Trophoblast cell (in vitro differentiated cells and primary cell): Measurements from ENCODE around the gene SNX25.

Experiments
- DNase-seq, 2 donors: peaks; one replicate each; pipeline ENCODE4 v3.0.0-alpha.2; 2016
- H2AFZ ChIP-seq: 2 replicates; pipeline ENCODE4 v1.6.1; 2013; ENCODE audit warnings: low read length, moderate library complexity, mild to moderate bottlenecking; ENCODE audit not compliant: insufficient read depth, poor library complexity
- H2AK5ac ChIP-seq: 2 replicates; pipeline ENCODE4 v1.6.1; 2013; ENCODE audit warnings: mild to moderate bottlenecking, low read length
- H2BK120ac ChIP-seq: 2 replicates; pipeline ENCODE4 v1.6.1; 2013; ENCODE audit warnings: low read length, mild to moderate bottlenecking, moderate library complexity; ENCODE audit not compliant: insufficient read depth, poor library complexity
- H2BK12ac ChIP-seq: 2 replicates; pipeline ENCODE4 v1.6.1; 2013; ENCODE audit warnings: mild to moderate bottlenecking, low read length, moderate library complexity
- H2BK5ac ChIP-seq: 2 replicates; pipeline ENCODE4 v1.6.1; 2013; ENCODE audit warnings: low read length, low read depth, moderate library complexity, mild to moderate bottlenecking; ENCODE audit not compliant: poor library complexity
- H3K14ac ChIP-seq: 2 replicates; pipeline ENCODE4 v1.6.1; 2013; ENCODE audit warnings: mild to moderate bottlenecking, low read length
- H3K18ac ChIP-seq: 2 replicates; pipeline ENCODE4 v1.6.1; 2013; ENCODE audit warnings: mild to moderate bottlenecking, low read length
- H3K23ac ChIP-seq: 2 replicates; pipeline ENCODE4 v1.6.1; 2013; ENCODE audit warnings: low read length
- H3K27ac ChIP-seq: 2 replicates; pipeline ENCODE4 v1.5.1; 2013; ENCODE audit warnings: low read depth, mild to moderate bottlenecking, inconsistent platforms, low read length, moderate library complexity
- H3K27me3 ChIP-seq: 2 replicates; pipeline ENCODE4 v1.6.1; 2013; ENCODE audit warnings: inconsistent platforms, mild to moderate bottlenecking, low read length, moderate library complexity; ENCODE audit not compliant: insufficient read depth
- H3K36me3 ChIP-seq, 2 experiments: 1 replicate in 1 of 2; 2 replicates in 1 of 2; pipeline ENCODE4 v1.6.1; 2013; ENCODE audit warnings: low read length in 2 of 2, mild to moderate bottlenecking in 2 of 2, moderate library complexity in 1 of 2; ENCODE audit not compliant: insufficient read depth in 2 of 2, control insufficient read depth in 1 of 2
- H3K4ac ChIP-seq: 2 replicates; pipeline ENCODE4 v1.6.1; 2013; ENCODE audit warnings: low read depth, mild to moderate bottlenecking, low read length, moderate library complexity
- H3K4me1 ChIP-seq, 2 experiments: 1 replicate in 1 of 2; 2 replicates in 1 of 2; pipeline ENCODE4 v1.6.1; 2013; ENCODE audit warnings: low read length in 2 of 2, mild to moderate bottlenecking in 2 of 2, moderate library complexity in 1 of 2; ENCODE audit not compliant: insufficient read depth in 2 of 2, control insufficient read depth in 1 of 2
- H3K4me2 ChIP-seq: 2 replicates; pipeline ENCODE4 v1.6.1; 2013; ENCODE audit warnings: inconsistent platforms, mild to moderate bottlenecking, low read length, moderate library complexity
- H3K4me3 ChIP-seq: 2 replicates; pipeline ENCODE4 v1.5.1; 2013; ENCODE audit warnings: mild to moderate bottlenecking, low read depth, low read length, inconsistent platforms
- H3K79me1 ChIP-seq: one replicate; pipeline ENCODE4 v1.6.1; 2013; ENCODE audit warnings: low read length
- H3K79me2 ChIP-seq: 2 replicates; pipeline ENCODE4 v1.6.1; 2013; ENCODE audit warnings: low read length, mild to moderate bottlenecking; ENCODE audit not compliant: control insufficient read depth, insufficient read depth, poor library complexity
- H3K9ac ChIP-seq: 2 replicates; pipeline ENCODE4 v1.6.1; 2013; ENCODE audit warnings: mild to moderate bottlenecking, low read length
- H3K9me3 ChIP-seq: 2 replicates; pipeline ENCODE4 v1.6.1; 2013; ENCODE audit warnings: low read depth, mild to moderate bottlenecking, control low read depth, inconsistent platforms, low read length; ENCODE audit not compliant: insufficient read depth
- H4K12ac ChIP-seq: 2 replicates; pipeline ENCODE4 v1.6.1; 2013; ENCODE audit warnings: low read depth, mild to moderate bottlenecking, low read length, moderate library complexity
- H4K8ac ChIP-seq: 2 replicates; pipeline ENCODE4 v1.6.1; 2013; ENCODE audit warnings: low read depth, mild to moderate bottlenecking, low read length, moderate library complexity
- H4K91ac ChIP-seq: one replicate; pipeline ENCODE4 v1.6.1; 2013; ENCODE audit warnings: low read depth, mild to moderate bottlenecking, low read length, moderate library complexity
- WGBS: extraction: QIAGEN DNeasy Blood & Tissue Kit; methylation state at CpG from one replicate; pipeline ENCODE4 v1.1.7; 2013; ENCODE audit warnings: missing lambda C conversion rate; ENCODE audit not compliant: insufficient read length, insufficient coverage; ENCODE audit errors: extremely low coverage; 5-methylcytosine and 5-hydroxymethylcytosine counted together

SNX25 gene

DNA sequence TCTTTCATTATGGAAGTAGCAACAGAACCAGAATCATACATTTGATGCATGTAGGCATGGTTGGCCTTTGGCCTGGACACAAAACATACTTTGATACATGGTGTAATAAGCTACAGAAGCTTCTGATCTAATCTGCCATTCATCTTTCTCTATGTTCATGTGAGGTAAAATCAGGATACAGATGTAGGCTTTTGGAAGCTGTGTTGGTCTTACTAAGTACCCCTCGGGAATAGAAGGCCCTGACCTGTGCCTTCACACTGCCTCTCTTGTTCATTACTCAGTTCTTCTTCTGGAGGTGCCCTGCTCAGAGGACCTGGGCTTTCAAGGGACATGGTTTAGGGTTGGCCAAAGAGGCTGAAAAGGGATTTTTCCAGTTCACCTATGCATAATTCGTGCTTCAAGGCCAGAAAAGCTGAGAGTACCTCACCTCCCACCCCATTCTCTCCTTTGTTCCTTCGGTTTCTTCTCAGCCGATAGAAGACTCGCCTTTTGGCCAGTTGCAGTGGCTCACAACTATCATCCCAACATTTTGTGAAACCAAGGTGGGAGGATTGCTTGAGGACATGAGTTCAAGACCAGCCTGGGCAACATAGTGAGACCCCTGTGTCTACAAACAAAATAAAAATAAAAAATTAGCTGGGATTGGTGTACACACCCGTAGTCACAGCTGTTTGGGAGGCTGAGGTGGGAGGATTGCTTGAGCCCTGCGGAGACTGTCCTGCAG is 25.9 kb downstream of the SNX25 start:
- Histone ChIP-seq H2BK5ac (peak overlapping the region; percentile 70), H3K14ac (no peak overlapping the region), H3K27me3 (no peaks in the 10 kb centered on the region), H3K9ac (no peak overlapping the region), H2BK12ac (no peak overlapping the region), H3K18ac (peak overlapping the region; percentile 21), H2AK5ac (no peak overlapping the region), H4K12ac (no peak overlapping the region), H3K4me2 (peak overlapping the region; percentile 8), H3K9me3 (no peaks in the 10 kb centered on the region), H3K27ac (peak overlapping the region; percentile 66), H4K8ac (no peak overlapping the region), H4K91ac (peak overlapping the region; percentile 50), H2AFZ (no peak overlapping the region), H2BK120ac (peak overlapping the region; percentile 8), H3K4me1 (peaks cover 7% of the 10 kb centered on the region in 2 experiments), H3K23ac (no peak overlapping the region), H3K4ac (peak overlapping the region; percentile 1), H3K4me3 (no peak overlapping the region), H3K79me1 (peaks cover 2% of the 10 kb centered on the region), H3K79me2 (no peaks in the 10 kb centered on the region), H3K36me3 (no peaks in the 10 kb centered on the region)
- no CpG with 5 or more reads among the region's 7 CpGs for WGBS
- peak in 1 of 2 donors; percentile 31 for DNase-seq

GRCh38 chr4:185235843-185236503 is 26.6 kb downstream of the SNX25 start:
- WGBS: no CpG with 5 or more reads among the region's 7 CpGs

GRCh38 chr4:185237175-185237574 is 27.8 kb downstream of the SNX25 start:
- H2BK5ac ChIP-seq: peak overlapping the region; percentile 49
- H3K27me3 ChIP-seq: no peaks in the 10 kb centered on the region
- H4K8ac ChIP-seq: peak overlapping the region; percentile 60
- no peak overlapping the region for H3K4me2 ChIP-seq
- H3K23ac ChIP-seq: no peak overlapping the region
- no peak overlapping the region for H3K18ac ChIP-seq
- no peak overlapping the region for H3K27ac ChIP-seq
- H3K36me3 ChIP-seq: no peaks in the 10 kb centered on the region
- DNase-seq: peak; percentile 67 to 87
- no peak overlapping the region for H4K91ac ChIP-seq
- no CpG with 5 or more reads among the region's 3 CpGs for WGBS
- no peak overlapping the region for H2BK12ac ChIP-seq
- H4K12ac ChIP-seq: no peak overlapping the region
- H2AFZ ChIP-seq: no peak overlapping the region
- H3K79me1 ChIP-seq: peaks cover 2% of the 10 kb centered on the region
- H3K4me3 ChIP-seq: no peak overlapping the region
- H3K4ac ChIP-seq: no peak overlapping the region
- H3K9ac ChIP-seq: no peak overlapping the region
- peaks cover 5 to 7% of the 10 kb centered on the region in 2 experiments for H3K4me1 ChIP-seq
- no peak overlapping the region for H3K14ac ChIP-seq
- H2AK5ac ChIP-seq: no peak overlapping the region
- H3K79me2 ChIP-seq: no peaks in the 10 kb centered on the region
- H2BK120ac ChIP-seq: no peak overlapping the region
- H3K9me3 ChIP-seq: no peaks in the 10 kb centered on the region

More at GRCh38 chr4:185235843-185236503, 26.6 kb downstream of the SNX25 start:
- Histone ChIP-seq H3K36me3 (no peaks in the 10 kb centered on the region), H3K18ac (no peak overlapping the region), H3K79me1 (peaks cover 2% of the 10 kb centered on the region), H4K8ac (no peak overlapping the region), H3K27me3 (no peaks in the 10 kb centered on the region), H4K91ac (peak overlapping the region; percentile 37), H3K9me3 (no peaks in the 10 kb centered on the region), H2BK120ac (no peak overlapping the region), H3K4me1 (peaks cover 7% of the 10 kb centered on the region in 2 experiments), H2AFZ (no peak overlapping the region), H2BK5ac (peak overlapping the region; percentile 73), H2BK12ac (no peak overlapping the region), H4K12ac (no peak overlapping the region), H3K14ac (no peak overlapping the region), H3K4me2 (peak overlapping the region; percentile 8), H3K23ac (no peak overlapping the region), H3K27ac (peak overlapping the region; percentile 69), H3K4ac (no peak overlapping the region), H3K4me3 (no peak overlapping the region), H3K9ac (no peak overlapping the region), H3K79me2 (no peaks in the 10 kb centered on the region), H2AK5ac (no peak overlapping the region)
- peak; percentile 87 to 94 for DNase-seq

DNA sequence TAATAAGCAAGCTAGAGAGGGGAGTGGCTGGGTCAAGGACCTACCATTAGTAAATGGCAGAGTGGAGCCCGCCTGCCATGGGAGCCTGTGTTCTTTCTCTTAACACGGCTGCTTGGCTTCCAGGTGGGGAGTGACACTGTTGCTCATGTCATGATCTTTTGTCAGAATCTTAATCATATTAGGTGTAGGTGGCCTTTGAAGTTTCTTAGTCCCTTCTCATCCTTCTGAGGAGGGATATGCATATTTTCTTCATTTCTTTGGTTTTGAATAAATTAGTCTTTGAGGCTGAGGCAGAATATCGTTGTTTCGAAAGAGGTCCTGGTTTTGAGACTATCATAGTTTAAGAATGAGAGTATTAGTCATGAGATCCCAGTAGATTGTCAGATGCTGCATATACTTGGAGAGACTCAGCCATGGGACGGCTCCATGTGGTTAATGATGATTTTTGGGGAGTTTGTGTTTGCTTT is 28.9 kb downstream of the SNX25 start:
- H2BK5ac ChIP-seq: no peak overlapping the region

More for the DNA sequence above, 28.9 kb downstream of the SNX25 start:
- H3K18ac ChIP-seq: no peak overlapping the region
- no peaks in the 10 kb centered on the region for H3K36me3 ChIP-seq
- H2BK120ac ChIP-seq: no peak overlapping the region
- H3K27me3 ChIP-seq: no peaks in the 10 kb centered on the region
- no peak overlapping the region for H4K91ac ChIP-seq
- H4K8ac ChIP-seq: no peak overlapping the region
- H2AFZ ChIP-seq: no peak overlapping the region
- no peak overlapping the region for H3K4me3 ChIP-seq
- no peak overlapping the region for H2AK5ac ChIP-seq
- no peaks in the 10 kb centered on the region for H3K9me3 ChIP-seq
- peaks cover 2% of the 10 kb centered on the region for H3K79me1 ChIP-seq
- peaks cover 3 to 9% of the 10 kb centered on the region in 2 experiments for H3K4me1 ChIP-seq
- no peak overlapping the region for H3K4me2 ChIP-seq
- no peak overlapping the region for H3K27ac ChIP-seq
- H3K23ac ChIP-seq: no peak overlapping the region
- no CpG with 5 or more reads among the region's 5 CpGs for WGBS
- no peak overlapping the region for H3K14ac ChIP-seq
- H2BK12ac ChIP-seq: no peak overlapping the region
- no peak overlapping the region for H4K12ac ChIP-seq
- no peak overlapping the region for H3K9ac ChIP-seq
- no peak overlapping the region for H3K4ac ChIP-seq
- DNase-seq: peak in 1 of 2 donors; percentile 76
- no peaks in the 10 kb centered on the region for H3K79me2 ChIP-seq
